ENCODE measurements around the gene SLC9A2. TPM values are rescaled to one million over a fixed set of nuclear protein-coding genes. Genes with fewer than 3 reads are reported as not detected.

Gene SLC9A2
- total RNA-seq, 3 donors from 2014 or later (not counting 1 experiment from before 2014, with no cell fraction given) = not detected

DNA sequence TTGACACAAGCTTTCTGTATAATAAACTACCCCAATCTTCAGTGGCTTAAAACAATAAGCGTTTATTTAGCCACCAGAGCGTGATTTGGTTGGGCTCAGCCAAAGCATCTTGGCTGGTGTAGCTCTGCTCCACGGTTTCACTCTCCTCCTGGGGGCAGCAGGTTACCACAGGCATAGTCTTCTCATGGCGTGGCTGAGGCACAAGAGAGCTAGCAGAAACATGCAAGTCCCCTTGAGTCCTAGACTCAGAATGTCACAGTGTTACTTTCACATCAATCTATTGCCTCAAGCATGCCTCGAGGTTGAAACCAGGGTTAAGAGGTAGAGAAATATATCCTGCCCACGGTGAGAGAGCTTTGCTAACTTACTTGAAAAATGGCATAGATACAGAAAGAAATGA, 19.9 kb upstream of the SLC9A2 start:
- Mint-ChIP-seq H3K9me3 (no peaks in the 10 kb centered on the region), H3K36me3 (no peaks in the 10 kb centered on the region), H3K27me3 (ENCODE audit: low read depth in 2 of 2) (peaks cover 16 to 30% of the 10 kb centered on the region in 2 donors), H3K4me1 (peaks cover 23 to 24% of the 10 kb centered on the region in 2 donors), H3K27ac (no peak overlapping the region), H3K4me3 (no peak overlapping the region)
- intact Hi-C loops (cut with micrococcal nuclease) = no loop called here
- no peak for TF ChIP-seq CTCF (IDR thresholded peaks at IDR 0.05)
- H3K4me1 ChIP-seq (ENCODE audit: control insufficient read depth, insufficient read depth, low read length) = peaks cover 5% of the 10 kb centered on the region
- H3K9me3 ChIP-seq (ENCODE audit: control insufficient read depth, insufficient read depth, low read length) = peaks cover 3% of the 10 kb centered on the region
- WGBS (ENCODE audit: insufficient coverage) = 63% methylated on average over 6 of the region's 6 CpGs
- H3K27ac ChIP-seq (ENCODE audit: low read length) = no peak overlapping the region
- DNase-seq (no peak), ATAC-seq (peak in 1 of 3 donors; percentile 36)
- peaks cover 3% of the 10 kb centered on the region for H3K27me3 ChIP-seq (ENCODE audit: control insufficient read depth, insufficient read depth, low read length)
- H3K36me3 ChIP-seq (ENCODE audit: control insufficient read depth, insufficient read depth, low read length) = no peaks in the 10 kb centered on the region
- no peak overlapping the region for H3K4me3 ChIP-seq (ENCODE audit: low read length)

- Histone ChIP-seq H3K9me3 (ENCODE audit: control insufficient read depth, insufficient read depth, low read length) (peaks cover 3% of the 10 kb centered on the region), H3K27ac (ENCODE audit: low read length) (no peak overlapping the region), H3K4me3 (ENCODE audit: low read length) (no peak overlapping the region), H3K27me3 (ENCODE audit: control insufficient read depth, insufficient read depth, low read length) (peaks cover 3% of the 10 kb centered on the region), H3K4me1 (ENCODE audit: control insufficient read depth, insufficient read depth, low read length) (peaks cover 5% of the 10 kb centered on the region), H3K36me3 (ENCODE audit: control insufficient read depth, insufficient read depth, low read length) (no peaks in the 10 kb centered on the region)
- H3K4me1 Mint-ChIP-seq = peaks cover 23 to 24% of the 10 kb centered on the region in 2 donors
- H3K27ac Mint-ChIP-seq = no peak overlapping the region
- TF ChIP-seq CTCF (IDR thresholded peaks at IDR 0.05) = no peak
- intact Hi-C loops (cut with micrococcal nuclease) = loop anchor here (5.0 to 10.0 kb wide), 2 partner anchors 339 to 597 kb away; no protein-coding TSS in a partner anchor
- ATAC-seq (peak in 2 of 3 donors; percentile 65 to 85), DNase-seq (no peak)
- H3K9me3 Mint-ChIP-seq = no peaks in the 10 kb centered on the region
- no peaks in the 10 kb centered on the region for H3K36me3 Mint-ChIP-seq
- H3K27me3 Mint-ChIP-seq (ENCODE audit: low read depth in 2 of 2) = peaks cover 11 to 30% of the 10 kb centered on the region in 2 donors
- 35% methylated on average over 2 of the region's 2 CpGs for WGBS (ENCODE audit: insufficient coverage)
- H3K4me3 Mint-ChIP-seq = peak overlapping the region; percentile 45
Measured at GRCh38 chr2:102601730-102602129, 17.6 kb upstream of the SLC9A2 start.

DNA sequence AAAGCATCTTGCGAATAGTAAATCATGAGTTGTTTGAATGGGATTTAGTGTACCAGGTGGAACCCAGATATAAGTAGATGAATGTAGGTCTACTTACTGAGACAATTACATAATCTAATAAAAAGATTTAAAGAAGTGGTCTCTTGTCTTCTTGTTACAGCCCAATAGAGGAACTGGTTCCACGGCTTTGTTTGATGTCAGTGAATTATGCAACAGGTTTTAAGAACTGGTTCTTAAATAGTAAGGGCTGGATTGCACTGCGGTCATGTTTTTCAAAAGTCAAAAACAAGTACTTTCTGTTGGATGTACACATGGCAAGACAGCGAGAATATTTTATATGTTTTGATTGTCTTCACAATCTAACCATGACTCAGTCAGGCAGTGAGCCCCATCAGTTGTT, 15.4 kb upstream of the SLC9A2 start:
- Mint-ChIP-seq H3K36me3 (no peaks in the 10 kb centered on the region), H3K4me1 (peaks cover 23 to 24% of the 10 kb centered on the region in 2 donors), H3K9me3 (no peaks in the 10 kb centered on the region), H3K27ac (no peak overlapping the region), H3K4me3 (no peak overlapping the region), H3K27me3 (ENCODE audit: low read depth in 2 of 2) (peaks cover 11 to 21% of the 10 kb centered on the region in 2 donors)
- H3K27me3 ChIP-seq (ENCODE audit: control insufficient read depth, insufficient read depth, low read length) = peaks cover 3% of the 10 kb centered on the region
- DNase-seq = no peak
- WGBS (ENCODE audit: insufficient coverage) = 63% methylated on average over 3 of the region's 4 CpGs
- no peak for TF ChIP-seq CTCF (IDR thresholded peaks at IDR 0.05)
- H3K4me3 ChIP-seq (ENCODE audit: low read length) = no peak overlapping the region
- intact Hi-C loops (cut with micrococcal nuclease) = loop anchor here (5.0 to 10.0 kb wide), 2 partner anchors 342 to 599 kb away; no protein-coding TSS in a partner anchor
- H3K36me3 ChIP-seq (ENCODE audit: control insufficient read depth, insufficient read depth, low read length) = no peaks in the 10 kb centered on the region
- no peak for ATAC-seq
- H3K27ac ChIP-seq (ENCODE audit: low read length) = no peak overlapping the region
- peaks cover 5% of the 10 kb centered on the region for H3K4me1 ChIP-seq (ENCODE audit: control insufficient read depth, insufficient read depth, low read length)
- peaks cover 3% of the 10 kb centered on the region for H3K9me3 ChIP-seq (ENCODE audit: control insufficient read depth, insufficient read depth, low read length)

GRCh38 chr2:102604769-102605168, 14.6 kb upstream of the SLC9A2 start:
- Mint-ChIP-seq H3K27me3 (ENCODE audit: low read depth in 2 of 2) (peaks cover 9 to 13% of the 10 kb centered on the region in 2 donors), H3K27ac (no peak overlapping the region), H3K36me3 (no peaks in the 10 kb centered on the region), H3K4me3 (no peak overlapping the region), H3K4me1 (peaks cover 23 to 24% of the 10 kb centered on the region in 2 donors), H3K9me3 (no peaks in the 10 kb centered on the region)
- no peak overlapping the region for H3K27ac ChIP-seq (ENCODE audit: low read length)
- WGBS (ENCODE audit: insufficient coverage) = 45% methylated on average over 3 of the region's 3 CpGs
- no peak for TF ChIP-seq CTCF (IDR thresholded peaks at IDR 0.05)
- H3K36me3 ChIP-seq (ENCODE audit: control insufficient read depth, insufficient read depth, low read length) = no peaks in the 10 kb centered on the region
- H3K4me1 ChIP-seq (ENCODE audit: control insufficient read depth, insufficient read depth, low read length) = peaks cover 5% of the 10 kb centered on the region
- H3K27me3 ChIP-seq (ENCODE audit: control insufficient read depth, insufficient read depth, low read length) = peaks cover 3% of the 10 kb centered on the region
- H3K4me3 ChIP-seq (ENCODE audit: low read length) = no peak overlapping the region
- no peak for ATAC-seq
- peaks cover 3% of the 10 kb centered on the region for H3K9me3 ChIP-seq (ENCODE audit: control insufficient read depth, insufficient read depth, low read length)
- DNase-seq = no peak
- intact Hi-C loops (cut with micrococcal nuclease) = loop anchor here (5.0 to 10.0 kb wide), 2 partner anchors 342 to 600 kb away; no protein-coding TSS in a partner anchor

Data from natural killer cell (primary cell).